Adrenal gland (tissue), 5 donors: ENCODE measurements around the gene SPTBN1.

Experiments
- POLR2A ChIP-seq, 2 donors: fragments of 450-650 bp; IDR thresholded peaks; one replicate each; pipeline ENCODE4 v1.6.1; 2017; ENCODE audit warnings: antibody characterized with exemption in 2 of 2, mild to moderate bottlenecking in 2 of 2, moderate library complexity in 1 of 2
- TF ChIP-seq, protein P1 (sequence below), 6 experiments: fragments of 450-650 bp in 4 of 6; fragments of 200-600 bp in 2 of 6; sonication (generic) in 1 of 6; IDR thresholded peaks; 1 replicate in 5 of 6; 2 replicates in 1 of 6; pipeline versions ENCODE4 v1.5.1 to v1.8.0; 2016 to 2021; ENCODE audit warnings: antibody characterized with exemption in 6 of 6, mild to moderate bottlenecking in 2 of 6, moderate library complexity in 1 of 6
- donor health status: DM: no; HTN: no; CAD: no.

DNA sequence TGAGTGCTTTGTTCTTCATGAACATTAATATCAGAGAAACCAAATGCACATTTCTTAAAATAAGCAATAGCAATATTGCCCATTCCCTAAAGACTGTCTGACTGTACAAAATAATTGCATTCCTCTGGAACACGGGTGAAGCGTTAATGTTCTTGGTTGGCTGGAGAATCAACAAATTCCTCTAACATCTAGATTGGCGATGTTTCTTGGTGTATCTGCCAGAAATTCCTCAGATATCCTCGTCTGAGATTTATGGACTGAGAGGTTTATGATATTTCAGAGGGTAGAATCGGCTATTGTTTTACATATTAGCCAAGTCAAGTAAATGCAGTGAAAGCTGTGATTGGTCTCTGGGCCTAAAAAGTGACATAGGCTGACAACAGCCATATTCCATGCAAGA is 27.1 kb upstream of the SPTBN1 start:
- TF ChIP-seq, protein P1, sequence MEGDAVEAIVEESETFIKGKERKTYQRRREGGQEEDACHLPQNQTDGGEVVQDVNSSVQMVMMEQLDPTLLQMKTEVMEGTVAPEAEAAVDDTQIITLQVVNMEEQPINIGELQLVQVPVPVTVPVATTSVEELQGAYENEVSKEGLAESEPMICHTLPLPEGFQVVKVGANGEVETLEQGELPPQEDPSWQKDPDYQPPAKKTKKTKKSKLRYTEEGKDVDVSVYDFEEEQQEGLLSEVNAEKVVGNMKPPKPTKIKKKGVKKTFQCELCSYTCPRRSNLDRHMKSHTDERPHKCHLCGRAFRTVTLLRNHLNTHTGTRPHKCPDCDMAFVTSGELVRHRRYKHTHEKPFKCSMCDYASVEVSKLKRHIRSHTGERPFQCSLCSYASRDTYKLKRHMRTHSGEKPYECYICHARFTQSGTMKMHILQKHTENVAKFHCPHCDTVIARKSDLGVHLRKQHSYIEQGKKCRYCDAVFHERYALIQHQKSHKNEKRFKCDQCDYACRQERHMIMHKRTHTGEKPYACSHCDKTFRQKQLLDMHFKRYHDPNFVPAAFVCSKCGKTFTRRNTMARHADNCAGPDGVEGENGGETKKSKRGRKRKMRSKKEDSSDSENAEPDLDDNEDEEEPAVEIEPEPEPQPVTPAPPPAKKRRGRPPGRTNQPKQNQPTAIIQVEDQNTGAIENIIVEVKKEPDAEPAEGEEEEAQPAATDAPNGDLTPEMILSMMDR (IDR thresholded peaks at IDR 0.05), result no peak
- no peak for TF ChIP-seq POLR2A (IDR thresholded peaks at IDR 0.05)
